K562 (cell line): ENCODE measurements around the gene BST1. TPM values are rescaled to one million over a fixed set of nuclear protein-coding genes. Genes with fewer than 3 reads are reported as not detected.

Source experiments
- BRD4 ChIP-seq: fragments of 200-600 bp; sonication (generic); IDR thresholded peaks from 2 replicates; pipeline ENCODE4 v1.6.1; 2017; ENCODE audit warnings: inconsistent platforms
- CC2D1A ChIP-seq: fragments of 450-650 bp; IDR thresholded peaks from 2 replicates; pipeline ENCODE4 v1.6.1; 2017; ENCODE audit warnings: mild to moderate bottlenecking
- CEBPB ChIP-seq: fragments of 450-650 bp; IDR thresholded peaks from 2 replicates; pipeline ENCODE4 v1.6.1; 2016; ENCODE audit warnings: missing genetic modification characterization, missing compliant biosample characterization
- CREB3 ChIP-seq: fragments of 450-650 bp; conservative IDR thresholded peaks from 2 replicates; pipeline ENCODE4 v1.6.1; 2016; ENCODE audit warnings: missing genetic modification characterization, low read depth, mild to moderate bottlenecking, missing compliant biosample characterization, moderate library complexity
- HDGF ChIP-seq: fragments of 450-650 bp; IDR thresholded peaks from 2 replicates; pipeline ENCODE4 v1.6.1; 2016
- HNRNPL ChIP-seq: fragments of 200-400 bp; formaldehyde crosslinking; IDR thresholded peaks from 2 replicates; pipeline ENCODE4 v1.6.1; 2017; ENCODE audit warnings: low read depth, mild to moderate bottlenecking, low read length
- MED1 ChIP-seq: sonication (generic); formaldehyde crosslinking; IDR thresholded peaks from 2 replicates; pipeline ENCODE4 v1.8.1; 2023; ENCODE audit warnings: missing genetic modification reagents, borderline replicate concordance
- PHB ChIP-seq: fragments of 250-450 bp; sonication (Bioruptor Pico); IDR thresholded peaks from 2 replicates; pipeline ENCODE4 v1.5.0; 2021
- PHF20 ChIP-seq: fragments of 450-650 bp; IDR thresholded peaks from 2 replicates; pipeline ENCODE4 v1.6.1; 2018; ENCODE audit not compliant: partially characterized antibody
- SP1 ChIP-seq: sonication (generic); formaldehyde crosslinking; IDR thresholded peaks from 2 replicates; pipeline ENCODE4 v1.8.1; 2022; ENCODE audit warnings: mild to moderate bottlenecking, missing genetic modification reagents
- ZNF408 ChIP-seq: fragments of 250-450 bp; sonication (Bioruptor Pico); IDR thresholded peaks from 2 replicates; pipeline ENCODE4 v1.4.0; 2020; ENCODE audit warnings: low read depth, mild to moderate bottlenecking, moderate library complexity
- ZNF592 ChIP-seq: fragments of 450-650 bp; IDR thresholded peaks from 2 replicates; pipeline ENCODE4 v1.6.1; 2017; ENCODE audit warnings: antibody characterized with exemption, mild to moderate bottlenecking
- polyA plus RNA-seq, 8 experiments: library from polyadenylated mRNA; depleted of rRNA in 4 of 8; stranded (reverse) in 5 of 8; unstranded in 3 of 8; fragments of >200 nt; fragmentation: Nextera tagmentation in 2 of 8; fragmentation: Illumina TruSeq in 1 of 8; extraction: Ambion mirVana in 2 of 8; extraction: Trizol in 1 of 8; gene quantifications; 2 replicates each; pipeline versions ENCODE4 v1.2.1 to v1.2.3, GENCODE V29; 2011 to 2014; ENCODE audit warnings: inconsistent platforms in 1 of 8, missing spikeins in 1 of 8
- total RNA-seq, 7 experiments: library from RNA; depleted of rRNA in 6 of 7; stranded (reverse); fragments of >200 nt in 6 of 7; fragmentation: Illumina TruSeq in 2 of 7; extraction: Trizol in 2 of 7; gene quantifications; 2 replicates each; pipeline versions ENCODE4 v1.2.1 to v1.2.3, GENCODE V29; 2011 to 2021; ENCODE audit warnings: low replicate concordance in 1 of 7
- TF ChIP-seq, protein P1 (sequence below), 2 experiments: fragments of 450-650 bp; conservative IDR thresholded peaks; 2 replicates each; pipeline ENCODE4 v1.6.1; 2017; ENCODE audit warnings: mild to moderate bottlenecking in 2 of 2, moderate library complexity in 2 of 2

Gene BST1
- total and polyA plus RNA-seq, 9 of the 15 experiments (the other 6 are each of a cell fraction or from before 2014, with no cell fraction given) = 0.04 to 0.38 (median 0.07) TPM; not detected in 6

DNA sequence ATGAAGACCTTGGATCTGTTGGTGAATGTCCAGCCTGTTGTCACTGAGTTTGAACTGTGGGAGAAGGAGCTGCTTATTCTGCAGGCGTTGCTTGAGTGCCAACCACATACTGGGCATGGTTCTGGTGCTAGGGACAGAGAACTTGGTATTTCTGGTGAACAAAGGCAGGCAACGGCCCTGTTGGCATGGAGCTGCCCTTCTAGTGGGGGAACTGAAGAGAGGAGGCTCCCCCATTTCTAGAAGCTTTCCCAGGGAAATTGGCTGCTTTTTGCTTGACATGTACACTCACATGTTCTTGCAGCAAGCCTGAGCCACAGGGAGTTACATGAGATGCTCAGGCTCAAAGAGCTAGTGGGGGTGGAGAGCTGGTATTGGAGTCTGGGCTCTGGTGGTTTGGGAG, 66.3 kb downstream of the BST1 start (continued):
- no peak for TF ChIP-seq CREB3
- no peak for TF ChIP-seq PHB (CRISPR knock-in tag)
- TF ChIP-seq, protein P1, sequence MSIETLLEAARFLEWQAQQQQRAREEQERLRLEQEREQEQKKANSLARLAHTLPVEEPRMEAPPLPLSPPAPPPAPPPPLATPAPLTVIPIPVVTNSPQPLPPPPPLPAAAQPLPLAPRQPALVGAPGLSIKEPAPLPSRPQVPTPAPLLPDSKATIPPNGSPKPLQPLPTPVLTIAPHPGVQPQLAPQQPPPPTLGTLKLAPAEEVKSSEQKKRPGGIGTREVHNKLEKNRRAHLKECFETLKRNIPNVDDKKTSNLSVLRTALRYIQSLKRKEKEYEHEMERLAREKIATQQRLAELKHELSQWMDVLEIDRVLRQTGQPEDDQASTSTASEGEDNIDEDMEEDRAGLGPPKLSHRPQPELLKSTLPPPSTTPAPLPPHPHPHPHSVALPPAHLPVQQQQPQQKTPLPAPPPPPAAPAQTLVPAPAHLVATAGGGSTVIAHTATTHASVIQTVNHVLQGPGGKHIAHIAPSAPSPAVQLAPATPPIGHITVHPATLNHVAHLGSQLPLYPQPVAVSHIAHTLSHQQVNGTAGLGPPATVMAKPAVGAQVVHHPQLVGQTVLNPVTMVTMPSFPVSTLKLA (conservative IDR thresholded peaks at IDR 0.05) = no peak
- no peak for TF ChIP-seq MED1 (CRISPR knock-in tag)
- no peak for TF ChIP-seq HNRNPL
- TF ChIP-seq ZNF592 = no peak
- TF ChIP-seq ZNF408 (CRISPR knock-in tag) = no peak
- TF ChIP-seq SP1 (CRISPR knock-in tag) = no peak
- no peak for TF ChIP-seq BRD4
- no peak for TF ChIP-seq HDGF
- TF ChIP-seq CC2D1A = no peak
- TF ChIP-seq PHF20 = no peak
- no peak for TF ChIP-seq CEBPB (tag)
